NCI-H526 treated with DMSO at 0.1 percent for 48 hours (cell line): Measurements from ENCODE around the gene FAM8A1.

Experiments
- DNase-seq: peaks from one replicate; lab custom pipeline; 2025; lab: John Stamatoyannopoulos, UW

FAM8A1 gene

GRCh38 chr6:17601386-17601703 is 1.2 kb downstream of the FAM8A1 start:
- DNase-seq, result no peak

- no peak for DNase-seq
Observed at GRCh38 chr6:17602888-17603287, 2.8 kb downstream of the FAM8A1 start.

- no peak for DNase-seq
Observed at GRCh38 chr6:17606606-17607005, 6.5 kb downstream of the FAM8A1 start.

GRCh38 chr6:17610835-17611234 is 10.7 kb downstream of the FAM8A1 start:
- no peak for DNase-seq

GRCh38 chr6:17612048-17612447 is 11.9 kb downstream of the FAM8A1 start:
- no peak for DNase-seq

- DNase-seq, result no peak
Observed at GRCh38 chr6:17615794-17616193, 15.7 kb downstream of the FAM8A1 start.

- DNase-seq, result peak; percentile 94
Observed at GRCh38 chr6:17621003-17621402, 20.9 kb downstream of the FAM8A1 start.

GRCh38 chr6:17622144-17622543 is 22.0 kb downstream of the FAM8A1 start:
- DNase-seq, result no peak

- no peak for DNase-seq
Observed at GRCh38 chr6:17624396-17624795, 24.3 kb downstream of the FAM8A1 start.

- DNase-seq, result no peak
Observed at GRCh38 chr6:17628873-17629272, 28.8 kb downstream of the FAM8A1 start.

- no peak for DNase-seq
Observed at GRCh38 chr6:17629824-17630510, 29.9 kb downstream of the FAM8A1 start.

- no peak for DNase-seq
Observed at GRCh38 chr6:17630511-17631073, 30.5 kb downstream of the FAM8A1 start.

GRCh38 chr6:17632934-17633333 is 32.8 kb downstream of the FAM8A1 start:
- DNase-seq, result no peak

- DNase-seq, result no peak
Observed at GRCh38 chr6:17633465-17634188, 33.5 kb downstream of the FAM8A1 start.

GRCh38 chr6:17635568-17635967 is 35.5 kb downstream of the FAM8A1 start:
- DNase-seq, result no peak

- no peak for DNase-seq
Observed at GRCh38 chr6:17638212-17638715, 38.2 kb downstream of the FAM8A1 start.

- no peak for DNase-seq
Observed at GRCh38 chr6:17640477-17640917, 40.4 kb downstream of the FAM8A1 start.

- DNase-seq, result no peak
Observed at GRCh38 chr6:17648745-17649144, 48.6 kb downstream of the FAM8A1 start.

GRCh38 chr6:17650656-17651309 is 50.7 kb downstream of the FAM8A1 start:
- DNase-seq, result no peak

- DNase-seq, result no peak
Observed at GRCh38 chr6:17653198-17653882, 53.2 kb downstream of the FAM8A1 start.

- DNase-seq, result no peak
Observed at GRCh38 chr6:17656092-17656491, 56.0 kb downstream of the FAM8A1 start.

GRCh38 chr6:17656644-17657043 is 56.5 kb downstream of the FAM8A1 start:
- no peak for DNase-seq
